Calu3 (cell line): ENCODE measurements around the gene CDX2. TPM values are rescaled to one million over a fixed set of nuclear protein-coding genes. Genes with fewer than 3 reads are reported as not detected.

Experiments used
- BruUV-seq: library from RNA; stranded (reverse); fragments of 400-500 nt; replicated peaks from 2 replicates; lab custom pipeline; 2021; lab: Mats Ljungman, UMichigan
- CTCF ChIA-PET: fragments of 300-600 bp; sonication (Branson Sonifier 250); formaldehyde crosslinking; loops from one replicate; lab custom pipeline; 2022; ENCODE audit warnings: antibody characterized with exemption; lab: Charles Lee
- DNase-seq: peaks from one replicate; pipeline ENCODE4 v3.0.0; 2022
- H3K27ac Mint-ChIP-seq: one replicate; pipeline ENCODE4 v1.8.0; 2022; ENCODE audit warnings: mixed read lengths; ENCODE audit not compliant: unreplicated experiment
- H3K27me3 Mint-ChIP-seq: one replicate; pipeline ENCODE4 v1.8.0; 2022; ENCODE audit warnings: mixed read lengths; ENCODE audit not compliant: unreplicated experiment
- H3K36me3 Mint-ChIP-seq: one replicate; pipeline ENCODE4 v1.8.0; 2022; ENCODE audit warnings: mild to moderate bottlenecking, moderate library complexity, mixed read lengths; ENCODE audit not compliant: insufficient read depth, unreplicated experiment
- H3K4me1 Mint-ChIP-seq: one replicate; pipeline ENCODE4 v1.8.0; 2022; ENCODE audit warnings: mild to moderate bottlenecking, low read depth, mixed read lengths; ENCODE audit not compliant: unreplicated experiment
- H3K4me3 Mint-ChIP-seq: one replicate; pipeline ENCODE4 v1.8.0; 2022; ENCODE audit warnings: mild to moderate bottlenecking, low read depth, moderate library complexity, mixed read lengths; ENCODE audit not compliant: unreplicated experiment
- H3K9me3 Mint-ChIP-seq: one replicate; pipeline ENCODE4 v1.8.0; 2022; ENCODE audit warnings: low read depth, mixed read lengths; ENCODE audit not compliant: unreplicated experiment
- intact Hi-C: fragments of 100-400 bp; cut with micrococcal nuclease; formaldehyde crosslinking; loops from one replicate; pipeline ENCODE4 v1.10.0; 2022; ENCODE audit not compliant: unreplicated experiment
- total RNA-seq: library from RNA; stranded (reverse); gene quantifications from 2 replicates; pipeline ENCODE4 v1.2.3, GENCODE V29; 2022
- TF ChIP-seq, protein P1 (sequence below): fragments of 200-600 bp; IDR thresholded peaks from one replicate; pipeline ENCODE4 v1.8.0; 2022; ENCODE audit warnings: antibody characterized with exemption; ENCODE audit not compliant: unreplicated experiment

The CDX2 gene
- total RNA-seq, 1 experiment from 2014 or later, result not detected

DNA sequence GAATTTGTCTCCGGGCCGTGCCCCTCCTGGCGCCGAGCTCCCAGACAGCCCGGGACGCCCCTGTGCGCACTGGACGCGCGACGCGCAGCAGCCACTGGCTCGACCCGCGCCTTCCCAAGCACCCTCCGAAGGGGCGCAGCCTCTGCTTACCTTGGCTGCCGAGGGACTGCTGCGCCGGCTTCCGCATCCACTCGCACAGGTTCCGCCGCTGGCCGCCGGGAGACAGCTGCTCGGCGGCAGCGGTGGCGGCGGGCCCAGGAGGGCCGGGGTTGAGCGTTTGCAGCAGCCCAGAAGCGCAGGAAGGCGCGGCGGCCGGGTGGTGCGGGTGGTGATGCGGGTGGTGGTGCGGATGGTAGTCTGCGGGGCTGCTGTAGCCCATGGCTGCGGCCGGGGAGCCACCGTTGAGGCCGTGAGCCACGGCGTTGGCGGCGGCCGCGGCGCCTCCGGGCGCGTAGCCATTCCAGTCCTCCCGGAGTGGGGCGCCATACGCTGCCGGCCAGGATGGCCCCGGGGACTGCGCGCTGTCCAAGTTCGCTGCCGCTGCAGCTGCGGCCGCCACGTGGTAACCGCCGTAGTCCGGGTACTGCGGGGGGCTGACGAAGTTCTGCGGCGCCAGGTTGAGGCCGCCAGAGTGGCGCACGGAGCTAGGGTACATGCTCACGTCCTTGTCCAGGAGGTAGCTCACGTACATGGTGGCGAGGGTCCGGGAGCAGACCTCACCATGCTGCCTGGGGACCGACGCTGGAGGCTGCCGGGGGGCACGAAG lies 616 bp downstream of the CDX2 start:
- no peak for DNase-seq
- Mint-ChIP-seq H3K4me3 (peak overlapping the region; percentile 74), H3K27ac (no peak overlapping the region), H3K27me3 (peaks cover 53% of the 10 kb centered on the region), H3K36me3 (no peaks in the 10 kb centered on the region), H3K9me3 (no peaks in the 10 kb centered on the region), H3K4me1 (peaks cover 17% of the 10 kb centered on the region)
- CTCF ChIA-PET, result interaction anchor here (1.5 to 2.4 kb wide), 2 partner anchors 8 to 14 kb away, joined by 3 to 8 read pairs; no protein-coding TSS in a partner anchor
- TF ChIP-seq, protein P1, sequence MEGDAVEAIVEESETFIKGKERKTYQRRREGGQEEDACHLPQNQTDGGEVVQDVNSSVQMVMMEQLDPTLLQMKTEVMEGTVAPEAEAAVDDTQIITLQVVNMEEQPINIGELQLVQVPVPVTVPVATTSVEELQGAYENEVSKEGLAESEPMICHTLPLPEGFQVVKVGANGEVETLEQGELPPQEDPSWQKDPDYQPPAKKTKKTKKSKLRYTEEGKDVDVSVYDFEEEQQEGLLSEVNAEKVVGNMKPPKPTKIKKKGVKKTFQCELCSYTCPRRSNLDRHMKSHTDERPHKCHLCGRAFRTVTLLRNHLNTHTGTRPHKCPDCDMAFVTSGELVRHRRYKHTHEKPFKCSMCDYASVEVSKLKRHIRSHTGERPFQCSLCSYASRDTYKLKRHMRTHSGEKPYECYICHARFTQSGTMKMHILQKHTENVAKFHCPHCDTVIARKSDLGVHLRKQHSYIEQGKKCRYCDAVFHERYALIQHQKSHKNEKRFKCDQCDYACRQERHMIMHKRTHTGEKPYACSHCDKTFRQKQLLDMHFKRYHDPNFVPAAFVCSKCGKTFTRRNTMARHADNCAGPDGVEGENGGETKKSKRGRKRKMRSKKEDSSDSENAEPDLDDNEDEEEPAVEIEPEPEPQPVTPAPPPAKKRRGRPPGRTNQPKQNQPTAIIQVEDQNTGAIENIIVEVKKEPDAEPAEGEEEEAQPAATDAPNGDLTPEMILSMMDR, result no peak
- intact Hi-C loops, result no loop called here
- BruUV-seq, result no TSS peak

DNA sequence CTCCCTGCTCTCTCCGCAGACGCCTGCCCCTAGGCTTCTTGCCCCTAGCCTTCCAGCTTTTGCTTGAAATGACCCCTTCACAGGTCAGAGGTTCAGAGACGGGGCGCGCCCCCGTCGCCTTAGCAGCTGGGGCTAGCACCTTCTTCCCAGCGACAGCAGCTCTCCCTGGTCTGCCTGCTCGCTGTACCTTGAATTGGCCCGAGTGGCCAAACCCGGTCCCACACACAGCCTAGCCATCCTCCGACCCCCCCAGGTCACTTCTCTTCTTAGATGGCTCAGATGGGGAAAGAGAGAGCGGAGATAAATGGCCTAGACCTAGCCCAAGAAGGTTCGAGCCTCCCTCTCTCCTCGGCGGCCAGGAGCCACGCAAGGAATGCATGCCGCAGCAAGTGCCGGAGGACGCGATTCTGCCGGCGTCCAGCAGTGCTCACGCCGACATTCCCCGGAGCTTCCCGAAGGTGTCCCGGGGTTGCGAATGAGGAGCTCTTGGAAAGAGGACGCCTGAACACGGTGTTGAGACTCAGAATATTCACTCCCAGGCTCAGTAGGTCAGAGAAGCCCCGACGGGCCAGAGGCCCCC lies 1.3 kb downstream of the CDX2 start:
- no peak for DNase-seq
- TF ChIP-seq, protein P1, result no peak
- Mint-ChIP-seq H3K4me1 (peaks cover 17% of the 10 kb centered on the region), H3K9me3 (no peaks in the 10 kb centered on the region), H3K4me3 (peak overlapping the region; percentile 74), H3K36me3 (no peaks in the 10 kb centered on the region), H3K27me3 (peaks cover 48% of the 10 kb centered on the region), H3K27ac (no peak overlapping the region)
- CTCF ChIA-PET, result interaction anchor here (0.6 to 2.4 kb wide), 3 partner anchors 14 to 961 kb away, joined by 3 to 8 read pairs (median 4); no protein-coding TSS in a partner anchor
- intact Hi-C loops, result no loop called here
- BruUV-seq, result no TSS peak

DNA sequence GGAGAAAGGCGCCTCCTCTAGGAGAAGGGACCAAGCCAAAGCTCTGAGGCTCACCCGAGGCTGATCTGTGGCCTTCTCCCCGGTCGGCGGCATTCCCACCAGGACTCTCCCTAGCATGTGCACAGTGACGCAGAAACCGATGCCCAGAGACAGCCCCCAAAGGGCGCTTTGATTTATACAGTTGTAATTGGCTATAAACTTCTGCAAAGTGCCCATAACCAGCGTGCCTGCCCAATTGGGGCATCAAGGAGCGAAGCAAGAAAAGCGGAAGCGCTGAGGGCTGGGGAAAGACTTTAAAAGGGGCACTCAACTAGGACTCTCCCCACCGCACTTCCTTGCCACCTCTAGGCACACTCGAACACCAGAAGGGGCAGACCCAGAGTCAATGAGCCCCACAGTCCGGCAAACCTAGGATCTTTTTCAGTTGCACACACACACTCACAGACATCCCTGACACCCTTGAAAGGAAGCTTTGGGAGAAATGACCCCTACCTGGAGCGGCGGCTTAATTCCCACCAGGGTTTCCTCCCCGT lies 1.8 kb downstream of the CDX2 start:
- TF ChIP-seq, protein P1, result no peak
- CTCF ChIA-PET, result interaction anchor here (0.6 to 2.4 kb wide), 3 partner anchors 13 to 961 kb away, joined by 3 to 8 read pairs (median 4); no protein-coding TSS in a partner anchor
- Mint-ChIP-seq H3K27ac (no peak overlapping the region), H3K9me3 (no peaks in the 10 kb centered on the region), H3K4me1 (peaks cover 19% of the 10 kb centered on the region), H3K36me3 (no peaks in the 10 kb centered on the region), H3K27me3 (peaks cover 48% of the 10 kb centered on the region), H3K4me3 (peak overlapping the region; percentile 74)
- DNase-seq, result no peak
- no TSS peak for BruUV-seq
- intact Hi-C loops, result no loop called here

DNA sequence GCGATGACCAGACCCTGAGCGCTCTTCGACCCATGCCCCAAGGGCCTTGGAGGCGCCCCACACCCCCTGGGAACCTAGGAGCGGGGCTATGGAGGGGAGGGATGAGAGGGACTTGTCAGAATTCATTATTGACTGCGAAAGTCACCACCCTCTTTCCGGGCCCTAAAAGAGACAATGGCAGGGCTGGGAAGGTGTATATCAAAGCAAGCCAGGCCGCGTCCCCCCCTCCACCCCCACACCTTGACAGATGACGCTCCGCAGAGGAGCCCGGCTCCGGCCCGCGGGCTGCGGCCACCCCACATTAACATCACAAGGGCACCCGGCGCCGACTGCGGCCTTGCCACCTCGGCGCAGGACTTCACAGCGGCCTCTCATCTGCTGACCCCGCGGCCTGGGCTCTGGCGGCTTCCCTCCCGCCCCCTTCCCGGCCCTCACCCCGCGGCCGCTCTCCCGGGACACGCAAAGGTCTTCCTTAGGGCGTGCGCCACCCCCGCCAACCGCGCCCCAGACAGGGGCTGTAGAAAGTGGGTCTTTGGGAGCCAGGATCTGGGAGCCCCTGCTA lies 2.4 kb downstream of the CDX2 start:
- CTCF ChIA-PET, result interaction anchor here (2.4 kb wide), 1 partner anchor 13 kb away, joined by 8 read pairs; no protein-coding TSS in a partner anchor
- intact Hi-C loops, result no loop called here

More for the DNA sequence above, 2.4 kb downstream of the CDX2 start:
- H3K4me1 Mint-ChIP-seq, result peaks cover 24% of the 10 kb centered on the region
- H3K9me3 Mint-ChIP-seq, result no peaks in the 10 kb centered on the region
- TF ChIP-seq, protein P1, result no peak
- BruUV-seq, result no TSS peak
- no peak for DNase-seq
- H3K27ac Mint-ChIP-seq, result no peak overlapping the region
- H3K27me3 Mint-ChIP-seq, result peaks cover 48% of the 10 kb centered on the region
- no peak overlapping the region for H3K4me3 Mint-ChIP-seq
- no peaks in the 10 kb centered on the region for H3K36me3 Mint-ChIP-seq
